Stomach (tissue), 4 donors: Measurements from ENCODE around the gene FXR1.

Experiments
- CTCF ChIP-seq, 7 experiments: fragments of 450-650 bp in 4 of 7; fragments of 200-600 bp in 3 of 7; sonication (generic) in 3 of 7; IDR thresholded peaks; one replicate each; pipeline ENCODE4 v1.5.1; 2016 to 2019; ENCODE audit warnings: antibody characterized with exemption in 7 of 7, control low read depth in 2 of 7, mild to moderate bottlenecking in 1 of 7
- EP300 ChIP-seq: sonication (generic); formaldehyde crosslinking; IDR thresholded peaks from one replicate; pipeline ENCODE4 v1.6.1; 2017; ENCODE audit warnings: antibody characterized with exemption
- POLR2A ChIP-seq, 4 donors: fragments of 450-650 bp; IDR thresholded peaks; one replicate each; pipeline ENCODE4 v1.6.1; 2016; ENCODE audit warnings: antibody characterized with exemption in 4 of 4, control low read depth in 2 of 4, mild to moderate bottlenecking in 1 of 4, moderate library complexity in 1 of 4

GRCh38 chr3:180961087-180961486 is 48.6 kb downstream of the FXR1 start:
- TF ChIP-seq EP300 (no peak), CTCF (IDR thresholded peaks at IDR 0.05) (no peak), POLR2A (IDR thresholded peaks at IDR 0.05) (no peak)
